ENCODE results near the gene UBR1. TPM values are rescaled to one million over a fixed set of nuclear protein-coding genes. Genes with fewer than 3 reads are reported as not detected.

The UBR1 gene
- total RNA-seq, 1 experiment from 2014 or later: 17.9 TPM

DNA sequence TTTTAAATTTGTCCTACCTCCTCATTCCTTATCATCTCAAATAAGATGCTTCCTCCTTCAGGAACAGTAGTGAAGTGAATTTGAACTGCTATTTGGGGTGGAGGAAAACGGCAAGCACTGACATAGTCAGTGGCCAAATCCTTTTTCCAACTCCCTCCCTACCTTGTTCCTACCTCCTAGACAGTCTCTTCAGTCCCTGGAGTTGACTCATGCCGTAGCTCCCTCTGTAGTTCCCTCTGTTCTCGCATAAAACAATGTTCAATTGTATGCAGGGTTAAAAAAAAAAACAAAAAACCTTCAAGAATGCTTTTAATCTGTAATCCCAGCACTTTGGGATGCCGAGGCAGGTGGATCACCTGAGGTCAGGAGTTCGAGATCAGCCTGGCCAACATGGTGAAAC lies 1.4 kb downstream of the UBR1 start:
- TF ChIP-seq CBX3 (IDR thresholded peaks at IDR 0.05; ENCODE audit: low read depth) (no peak), ZFX (IDR thresholded peaks at IDR 0.05) (no peak)
- Histone ChIP-seq H3K9me3 (ENCODE audit: control insufficient read depth in 1 of 2, insufficient read depth in 1 of 2, low read depth in 1 of 2, low read length in 2 of 2) (no peaks in the 10 kb centered on the region), H3K27ac (ENCODE audit: low read depth, low read length) (no peak overlapping the region; the same call in 1 of the 2 replicates), H3K9ac (ENCODE audit: low read length) (no peak overlapping the region), H3K27me3 (ENCODE audit: insufficient read depth, low read length) (no peaks in the 10 kb centered on the region), H3K4me2 (ENCODE audit: low read length) (peak overlapping the region; percentile 86), H2AFZ (ENCODE audit: low read depth, low read length, poor library complexity, severe bottlenecking) (no peak overlapping the region), H3K36me3 (ENCODE audit: control insufficient read depth in 1 of 2, insufficient read depth in 2 of 2, low read length in 2 of 2) (no peaks in the 10 kb centered on the region; a peak in 1 of 4 replicates), H3K79me2 (ENCODE audit: insufficient read depth, low read length) (peaks cover 52% of the 10 kb centered on the region), H3K9me2 (ENCODE audit: insufficient read depth) (no peaks in the 10 kb centered on the region), H4K20me1 (ENCODE audit: insufficient read depth) (no peaks in the 10 kb centered on the region), H3K4me1 (ENCODE audit: control insufficient read depth in 1 of 2, insufficient read depth in 2 of 2, low read length in 2 of 2) (peaks cover 11 to 12% of the 10 kb centered on the region in 2 experiments), H3K4me3 (replicated peaks in 1 of 2; ENCODE audit: low read depth in 1 of 2, low read length in 2 of 2) (peak overlapping the region; percentile 29 to 79; a peak in 3 of 4 replicates)
- DNase-seq (ENCODE audit: low read depth, low spot score) (peak; percentile 39), ATAC-seq (peak; percentile 48)
- RAD21 ChIA-PET (ENCODE audit: low non-redundant PET in 1 of 2, low total read pairs in 2 of 2, uncharacterized antibody in 2 of 2, unreplicated experiment in 2 of 2): no interaction called here
- intact Hi-C loops (cut with micrococcal nuclease): no loop called here
- CTCF ChIA-PET: no interaction called here
- BruUV-seq (replicated peaks): no TSS peak
- POLR2A ChIA-PET: no interaction called here

DNA sequence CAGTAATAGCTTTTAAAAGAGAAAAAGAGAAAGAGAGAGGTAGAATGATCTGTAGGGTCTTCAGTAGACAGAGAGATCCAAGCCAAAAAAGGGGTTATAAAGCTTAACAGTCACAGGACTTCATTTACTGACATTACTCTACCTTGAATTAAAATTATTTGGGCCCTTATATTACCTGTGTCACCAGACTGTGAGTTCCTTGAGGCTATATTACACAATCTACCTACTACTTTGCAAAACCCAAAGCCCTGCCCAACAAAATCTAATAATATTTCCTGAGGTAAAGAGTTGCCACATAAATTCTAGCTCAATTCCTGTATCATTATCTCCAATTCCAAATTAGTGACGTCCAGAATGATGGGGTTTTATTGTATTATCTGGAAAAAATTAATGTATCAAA lies 1.9 kb downstream of the UBR1 start:
- Histone ChIP-seq H3K27ac (ENCODE audit: low read depth, low read length) (no peak overlapping the region), H3K9ac (ENCODE audit: low read length) (no peak overlapping the region), H2AFZ (ENCODE audit: low read depth, low read length, poor library complexity, severe bottlenecking) (no peak overlapping the region), H3K4me1 (ENCODE audit: control insufficient read depth in 1 of 2, insufficient read depth in 2 of 2, low read length in 2 of 2) (peaks cover 11 to 12% of the 10 kb centered on the region in 2 experiments), H4K20me1 (ENCODE audit: insufficient read depth) (no peaks in the 10 kb centered on the region), H3K79me2 (ENCODE audit: insufficient read depth, low read length) (peaks cover 57% of the 10 kb centered on the region), H3K4me3 (replicated peaks in 1 of 2; ENCODE audit: low read depth in 1 of 2, low read length in 2 of 2) (no peak overlapping the region), H3K4me2 (ENCODE audit: low read length) (peak overlapping the region; percentile 86; the same call in 1 of the 2 replicates), H3K36me3 (ENCODE audit: control insufficient read depth in 1 of 2, insufficient read depth in 2 of 2, low read length in 2 of 2) (no peaks in the 10 kb centered on the region; a peak in 1 of 4 replicates), H3K9me2 (ENCODE audit: insufficient read depth) (no peaks in the 10 kb centered on the region), H3K27me3 (ENCODE audit: insufficient read depth, low read length) (no peaks in the 10 kb centered on the region), H3K9me3 (ENCODE audit: control insufficient read depth in 1 of 2, insufficient read depth in 1 of 2, low read depth in 1 of 2, low read length in 2 of 2) (no peaks in the 10 kb centered on the region)
- DNase-seq (ENCODE audit: low read depth, low spot score) (no peak), ATAC-seq (no peak)
- RAD21 ChIA-PET (ENCODE audit: low non-redundant PET in 1 of 2, low total read pairs in 2 of 2, uncharacterized antibody in 2 of 2, unreplicated experiment in 2 of 2): no interaction called here
- TF ChIP-seq CEBPB (IDR thresholded peaks at IDR 0.05; ENCODE audit: low read depth) (no peak), EZH2 (IDR thresholded peaks at IDR 0.05) (no peak), CBX3 (IDR thresholded peaks at IDR 0.05; ENCODE audit: low read depth) (no peak), SP1 (IDR thresholded peaks at IDR 0.05; ENCODE audit: low read depth) (no peak), JUND (IDR thresholded peaks at IDR 0.05) (no peak), EGR1 (IDR thresholded peaks at IDR 0.05; ENCODE audit: low read depth) (no peak), FOSL1 (IDR thresholded peaks at IDR 0.05; ENCODE audit: low read depth) (no peak), POLR2AphosphoS5 (IDR thresholded peaks at IDR 0.05; ENCODE audit: low read depth, low read length) (no peak), ZNF274 (IDR thresholded peaks at IDR 0.05; ENCODE audit: low read depth, low read length) (no peak), EZH2phosphoT487 (IDR thresholded peaks at IDR 0.05; ENCODE audit: borderline replicate concordance) (no peak)
- TF ChIP-seq, protein P1, sequence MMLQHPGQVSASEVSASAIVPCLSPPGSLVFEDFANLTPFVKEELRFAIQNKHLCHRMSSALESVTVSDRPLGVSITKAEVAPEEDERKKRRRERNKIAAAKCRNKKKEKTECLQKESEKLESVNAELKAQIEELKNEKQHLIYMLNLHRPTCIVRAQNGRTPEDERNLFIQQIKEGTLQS (IDR thresholded peaks at IDR 0.05): no peak
- TF ChIP-seq, protein P2, sequence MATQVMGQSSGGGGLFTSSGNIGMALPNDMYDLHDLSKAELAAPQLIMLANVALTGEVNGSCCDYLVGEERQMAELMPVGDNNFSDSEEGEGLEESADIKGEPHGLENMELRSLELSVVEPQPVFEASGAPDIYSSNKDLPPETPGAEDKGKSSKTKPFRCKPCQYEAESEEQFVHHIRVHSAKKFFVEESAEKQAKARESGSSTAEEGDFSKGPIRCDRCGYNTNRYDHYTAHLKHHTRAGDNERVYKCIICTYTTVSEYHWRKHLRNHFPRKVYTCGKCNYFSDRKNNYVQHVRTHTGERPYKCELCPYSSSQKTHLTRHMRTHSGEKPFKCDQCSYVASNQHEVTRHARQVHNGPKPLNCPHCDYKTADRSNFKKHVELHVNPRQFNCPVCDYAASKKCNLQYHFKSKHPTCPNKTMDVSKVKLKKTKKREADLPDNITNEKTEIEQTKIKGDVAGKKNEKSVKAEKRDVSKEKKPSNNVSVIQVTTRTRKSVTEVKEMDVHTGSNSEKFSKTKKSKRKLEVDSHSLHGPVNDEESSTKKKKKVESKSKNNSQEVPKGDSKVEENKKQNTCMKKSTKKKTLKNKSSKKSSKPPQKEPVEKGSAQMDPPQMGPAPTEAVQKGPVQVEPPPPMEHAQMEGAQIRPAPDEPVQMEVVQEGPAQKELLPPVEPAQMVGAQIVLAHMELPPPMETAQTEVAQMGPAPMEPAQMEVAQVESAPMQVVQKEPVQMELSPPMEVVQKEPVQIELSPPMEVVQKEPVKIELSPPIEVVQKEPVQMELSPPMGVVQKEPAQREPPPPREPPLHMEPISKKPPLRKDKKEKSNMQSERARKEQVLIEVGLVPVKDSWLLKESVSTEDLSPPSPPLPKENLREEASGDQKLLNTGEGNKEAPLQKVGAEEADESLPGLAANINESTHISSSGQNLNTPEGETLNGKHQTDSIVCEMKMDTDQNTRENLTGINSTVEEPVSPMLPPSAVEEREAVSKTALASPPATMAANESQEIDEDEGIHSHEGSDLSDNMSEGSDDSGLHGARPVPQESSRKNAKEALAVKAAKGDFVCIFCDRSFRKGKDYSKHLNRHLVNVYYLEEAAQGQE (IDR thresholded peaks at IDR 0.05; ENCODE audit: low read depth): no peak
- TF ChIP-seq, protein P3, sequence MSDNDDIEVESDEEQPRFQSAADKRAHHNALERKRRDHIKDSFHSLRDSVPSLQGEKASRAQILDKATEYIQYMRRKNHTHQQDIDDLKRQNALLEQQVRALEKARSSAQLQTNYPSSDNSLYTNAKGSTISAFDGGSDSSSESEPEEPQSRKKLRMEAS (IDR thresholded peaks at IDR 0.05): no peak
- POLR2A ChIA-PET: no interaction called here
- intact Hi-C loops (cut with micrococcal nuclease): no loop called here
- BruUV-seq (replicated peaks): no TSS peak
- CTCF ChIA-PET: no interaction called here

All from HCT116 (cell line).